GM12878 (cell line): ENCODE results near the gene MOCOS. TPM values are rescaled to one million over a fixed set of nuclear protein-coding genes. Genes with fewer than 3 reads are reported as not detected.

Experiments used
- ATAC-seq: fragments of 200-7000 bp; cut with Tn5 transposase; 3 replicates; pipeline ENCODE4 v1.9.1; 2020; ENCODE audit warnings: mild to moderate bottlenecking, moderate library complexity
- BruUV-seq: library from RNA; stranded (reverse); fragments of 400-500 nt; replicated peaks from 2 replicates; lab custom pipeline; 2021; lab: Mats Ljungman, UMichigan
- CTCF ChIA-PET: fragments of 300-600 bp; sonication (Branson Sonifier 250); formaldehyde crosslinking; extraction: SDS; loops from one replicate; lab custom pipeline; 2021; ENCODE audit warnings: inconsistent platforms; lab: Yijun Ruan, JAX
- POLR2A ChIA-PET: fragments of 350-600 bp; formaldehyde crosslinking; extraction: SDS; loops from one replicate; lab custom pipeline; 2021; ENCODE audit warnings: inconsistent platforms; lab: Charles Lee
- RAD21 ChIA-PET: fragments of 300-600 bp; sonication (Branson Sonifier 250); formaldehyde crosslinking; loops from one replicate; lab custom pipeline; 2023; ENCODE audit warnings: antibody characterized with exemption; ENCODE audit not compliant: unreplicated experiment; lab: Charles Lee
- SMC1A ChIA-PET: fragments of 300-600 bp; sonication (Branson Sonifier 250); formaldehyde crosslinking; loops from one replicate; lab custom pipeline; 2023; ENCODE audit not compliant: unreplicated experiment, uncharacterized antibody; lab: Charles Lee
- DNase-seq: peaks from one replicate; pipeline ENCODE4 v3.0.0-alpha.2; 2011; ENCODE audit warnings: low read depth, low spot score
- FAIRE-seq: peaks from 3 replicates; lab custom pipeline; 2011; peaks lifted over from hg19 to GRCh38; lab: Jason Lieb, UNC
- H2AFZ ChIP-seq: 2 replicates; pipeline ENCODE4 v1.6.0; 2011; ENCODE audit warnings: low read depth, low read length, control low read depth; ENCODE audit not compliant: control insufficient read depth
- H3K27ac ChIP-seq: 2 replicates; pipeline ENCODE4 v1.5.1; 2011; ENCODE audit warnings: control low read depth; ENCODE audit not compliant: control insufficient read depth, insufficient read depth
- H3K27me3 ChIP-seq, 2 experiments: replicated peaks in 1 of 2; 2 replicates each; pipeline versions ENCODE4 v1.6.0 to v1.6.1; 2011; ENCODE audit warnings: low read length in 1 of 2; ENCODE audit not compliant: control insufficient read depth in 2 of 2, insufficient read depth in 2 of 2
- H3K36me3 ChIP-seq, 2 experiments: 2 replicates each; pipeline ENCODE4 v1.5.1; 2011; ENCODE audit warnings: low read length in 1 of 2; ENCODE audit not compliant: control insufficient read depth in 2 of 2, insufficient read depth in 2 of 2
- H3K4me1 ChIP-seq: 2 replicates; pipeline ENCODE4 v1.6.1; 2011; ENCODE audit warnings: mild to moderate bottlenecking, low read length, moderate library complexity, mixed read lengths; ENCODE audit not compliant: control insufficient read depth, insufficient read depth
- H3K4me2 ChIP-seq: 2 replicates; pipeline ENCODE4 v1.6.0; 2011; ENCODE audit warnings: control low read depth; ENCODE audit not compliant: control insufficient read depth, insufficient read depth
- H3K4me3 ChIP-seq: fragments of 200-600 bp; sonication (generic); 2 replicates; pipeline ENCODE4 v1.5.1; 2016
- H3K79me2 ChIP-seq: 2 replicates; pipeline ENCODE4 v1.6.0; 2011; ENCODE audit warnings: low read length; ENCODE audit not compliant: control insufficient read depth, insufficient read depth
- H3K9ac ChIP-seq: 2 replicates; pipeline ENCODE4 v1.8.0; 2011; ENCODE audit warnings: low read length, control low read depth, mixed read lengths; ENCODE audit not compliant: control insufficient read depth, insufficient read depth
- H3K9me3 ChIP-seq: replicated peaks from 3 replicates; pipeline ENCODE4 v1.5.1; 2011; ENCODE audit warnings: mild to moderate bottlenecking, low read length; ENCODE audit not compliant: control insufficient read depth, insufficient read depth
- H4K20me1 ChIP-seq: 2 replicates; pipeline ENCODE4 v1.6.0; 2011; ENCODE audit not compliant: control insufficient read depth, insufficient read depth
- PAX5 ChIP-seq: IDR thresholded peaks from 2 replicates; pipeline ENCODE4 v1.6.1; 2011; ENCODE audit warnings: low read depth, low read length, borderline replicate concordance
- SUPT20H ChIP-seq: IDR thresholded peaks from 2 replicates; pipeline ENCODE4 v1.6.1; 2011; ENCODE audit warnings: low read depth, mild to moderate bottlenecking, low read length, moderate library complexity, borderline replicate concordance; ENCODE audit not compliant: control insufficient read depth
- ZNF24 ChIP-seq: fragments of 450-650 bp; IDR thresholded peaks from 2 replicates; pipeline ENCODE4 v1.6.1; 2017; ENCODE audit warnings: antibody characterized with exemption, mild to moderate bottlenecking
- WGBS: methylation state at CpG from one replicate; pipeline ENCODE4 v1.1.6; 2016; ENCODE audit warnings: low lambda C conversion rate; ENCODE audit not compliant: insufficient replicate concordance, insufficient coverage; ENCODE audit errors: missing lambda C conversion rate; 5-methylcytosine and 5-hydroxymethylcytosine counted together
- in situ Hi-C: fragments of 300-500 bp; cut with MboI; formaldehyde crosslinking; loops from 9 replicates; pipeline ENCODE4 v1.14.3; 2018; ENCODE audit warnings: mixed read lengths
- intact Hi-C: fragments of 100-400 bp; cut with micrococcal nuclease; formaldehyde crosslinking; loops from one replicate; pipeline ENCODE4 v1.14.2; 2022; ENCODE audit not compliant: unreplicated experiment
- polyA plus RNA-seq, 11 experiments: library from polyadenylated mRNA; depleted of rRNA in 4 of 11; unstranded in 6 of 11; stranded (reverse) in 5 of 11; fragments of >200 nt; fragmentation: Nextera tagmentation in 4 of 11; fragmentation: Illumina TruSeq in 1 of 11; extraction: Ambion mirVana in 4 of 11; extraction: Trizol in 1 of 11; gene quantifications; 1 replicate in 1 of 11; 2 replicates in 10 of 11; pipeline versions ENCODE4 v1.2.1 to v1.2.3, GENCODE V29; 2011 to 2016; ENCODE audit warnings: inconsistent platforms in 2 of 11, missing spikeins in 2 of 11, low read depth in 1 of 11
- total RNA-seq, 4 experiments: library from RNA; depleted of rRNA in 3 of 4; stranded (reverse); fragments of >200 nt in 3 of 4; fragmentation: Illumina TruSeq in 1 of 4; extraction: Trizol in 1 of 4; gene quantifications; 2 replicates each; pipeline versions ENCODE4 v1.2.1 to v1.2.3, GENCODE V29; 2013 to 2021
- TF ChIP-seq, protein P1 (sequence below): IDR thresholded peaks from 2 replicates; pipeline ENCODE4 v1.6.1; 2012; ENCODE audit warnings: low read depth, low read length, improper control_type of control experiment
- TF ChIP-seq, protein P2 (sequence below): IDR thresholded peaks from 2 replicates; pipeline ENCODE4 v1.6.1; 2012; ENCODE audit warnings: mild to moderate bottlenecking, low read depth, low read length

MOCOS gene
- total and polyA plus RNA-seq, 10 of the 15 experiments (the other 5 are each of a cell fraction or from before 2014, with no cell fraction given) = 0.16 to 0.56 (median 0.33) TPM

DNA sequence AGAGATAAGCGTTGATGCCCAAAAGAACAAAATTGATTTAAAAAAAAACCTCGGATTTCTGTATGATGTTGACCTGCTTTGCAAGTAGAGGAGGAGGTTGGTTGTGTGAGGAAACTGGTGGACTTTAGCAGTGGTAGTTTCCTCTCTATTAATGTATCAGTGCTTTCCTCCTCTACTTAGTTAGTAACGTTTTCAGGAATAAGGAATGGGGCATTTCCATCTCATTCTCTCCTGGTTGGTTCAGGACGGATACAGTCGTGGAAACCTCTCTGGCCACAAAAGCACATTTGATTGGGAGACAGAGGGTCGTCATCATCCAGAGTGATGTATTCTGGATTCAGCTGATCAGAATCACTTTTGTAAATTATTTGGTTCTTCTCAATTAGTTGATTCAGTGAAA is 111.7 kb downstream of the MOCOS start:
- ATAC-seq = no peak
- BruUV-seq = no TSS peak
- Histone ChIP-seq H3K36me3 (no peaks in the 10 kb centered on the region), H3K9ac (no peak overlapping the region), H3K27ac (no peak overlapping the region), H4K20me1 (no peaks in the 10 kb centered on the region), H2AFZ (no peak overlapping the region), H3K4me3 (no peak overlapping the region), H3K27me3 (peaks cover 0 to 4% of the 10 kb centered on the region in 2 experiments; a peak in 2 of 4 replicates), H3K4me2 (no peak overlapping the region), H3K79me2 (peaks cover 14% of the 10 kb centered on the region), H3K4me1 (no peaks in the 10 kb centered on the region)
- intact Hi-C loops (loop anchor here (2.0 to 10.0 kb wide), 3 partner anchors 68 to 366 kb away; no protein-coding TSS in a partner anchor), in situ Hi-C loops (no loop called here)
- SMC1A ChIA-PET = interaction anchor here (0.7 to 12.6 kb wide), 20 partner anchors 8 to 273 kb away, joined by 3 to 212 read pairs (median 6); no protein-coding TSS in a partner anchor
- POLR2A ChIA-PET = interaction anchor here (0.5 to 6.4 kb wide), 17 partner anchors 10 to 318 kb away, joined by 3 to 51 read pairs (median 3); no protein-coding TSS in a partner anchor
- RAD21 ChIA-PET = interaction anchor here (0.5 to 14.2 kb wide), 27 partner anchors 9 to 338 kb away, joined by 3 to 203 read pairs (median 7); no protein-coding TSS in a partner anchor
- DNase-seq = no peak
- 52% methylated on average over 6 of the region's 6 CpGs for WGBS
- TF ChIP-seq, protein P1, sequence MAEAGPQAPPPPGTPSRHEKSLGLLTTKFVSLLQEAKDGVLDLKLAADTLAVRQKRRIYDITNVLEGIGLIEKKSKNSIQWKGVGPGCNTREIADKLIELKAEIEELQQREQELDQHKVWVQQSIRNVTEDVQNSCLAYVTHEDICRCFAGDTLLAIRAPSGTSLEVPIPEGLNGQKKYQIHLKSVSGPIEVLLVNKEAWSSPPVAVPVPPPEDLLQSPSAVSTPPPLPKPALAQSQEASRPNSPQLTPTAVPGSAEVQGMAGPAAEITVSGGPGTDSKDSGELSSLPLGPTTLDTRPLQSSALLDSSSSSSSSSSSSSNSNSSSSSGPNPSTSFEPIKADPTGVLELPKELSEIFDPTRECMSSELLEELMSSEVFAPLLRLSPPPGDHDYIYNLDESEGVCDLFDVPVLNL = no peak
- TF ChIP-seq, protein P2, sequence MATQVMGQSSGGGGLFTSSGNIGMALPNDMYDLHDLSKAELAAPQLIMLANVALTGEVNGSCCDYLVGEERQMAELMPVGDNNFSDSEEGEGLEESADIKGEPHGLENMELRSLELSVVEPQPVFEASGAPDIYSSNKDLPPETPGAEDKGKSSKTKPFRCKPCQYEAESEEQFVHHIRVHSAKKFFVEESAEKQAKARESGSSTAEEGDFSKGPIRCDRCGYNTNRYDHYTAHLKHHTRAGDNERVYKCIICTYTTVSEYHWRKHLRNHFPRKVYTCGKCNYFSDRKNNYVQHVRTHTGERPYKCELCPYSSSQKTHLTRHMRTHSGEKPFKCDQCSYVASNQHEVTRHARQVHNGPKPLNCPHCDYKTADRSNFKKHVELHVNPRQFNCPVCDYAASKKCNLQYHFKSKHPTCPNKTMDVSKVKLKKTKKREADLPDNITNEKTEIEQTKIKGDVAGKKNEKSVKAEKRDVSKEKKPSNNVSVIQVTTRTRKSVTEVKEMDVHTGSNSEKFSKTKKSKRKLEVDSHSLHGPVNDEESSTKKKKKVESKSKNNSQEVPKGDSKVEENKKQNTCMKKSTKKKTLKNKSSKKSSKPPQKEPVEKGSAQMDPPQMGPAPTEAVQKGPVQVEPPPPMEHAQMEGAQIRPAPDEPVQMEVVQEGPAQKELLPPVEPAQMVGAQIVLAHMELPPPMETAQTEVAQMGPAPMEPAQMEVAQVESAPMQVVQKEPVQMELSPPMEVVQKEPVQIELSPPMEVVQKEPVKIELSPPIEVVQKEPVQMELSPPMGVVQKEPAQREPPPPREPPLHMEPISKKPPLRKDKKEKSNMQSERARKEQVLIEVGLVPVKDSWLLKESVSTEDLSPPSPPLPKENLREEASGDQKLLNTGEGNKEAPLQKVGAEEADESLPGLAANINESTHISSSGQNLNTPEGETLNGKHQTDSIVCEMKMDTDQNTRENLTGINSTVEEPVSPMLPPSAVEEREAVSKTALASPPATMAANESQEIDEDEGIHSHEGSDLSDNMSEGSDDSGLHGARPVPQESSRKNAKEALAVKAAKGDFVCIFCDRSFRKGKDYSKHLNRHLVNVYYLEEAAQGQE = no peak
- no peak for TF ChIP-seq SUPT20H
- TF ChIP-seq PAX5 = no peak
- no peak for TF ChIP-seq ZNF24
- TF ChIP-seq, all 136 proteins: peak for 0
- CTCF ChIA-PET = interaction anchor here (0.5 to 3.6 kb wide), 13 partner anchors 9 to 273 kb away, joined by 3 to 21 read pairs (median 6); no protein-coding TSS in a partner anchor
- no peaks in the 10 kb centered on the region for H3K9me3 ChIP-seq
- FAIRE-seq = no peak
